ENCODE measurements around the gene SLC2A4RG.

Gene SLC2A4RG

GRCh38 chr20:63765082-63765873 is 25.7 kb downstream of the SLC2A4RG start:
- Histone ChIP-seq H3K4me3 (no peak overlapping the region), H3K9ac (ENCODE audit: insufficient read length) (no peak overlapping the region), H3K36me3 (ENCODE audit: insufficient read depth, low read length) (no peaks in the 10 kb centered on the region), H3K9me3 (ENCODE audit: low read depth, low read length) (no peaks in the 10 kb centered on the region), H3K27ac (no peak overlapping the region)
- no peak for DNase-seq (ENCODE audit: low read depth, low spot score)
- TF ChIP-seq POLR2AphosphoS5 (IDR thresholded peaks at IDR 0.05; ENCODE audit: borderline replicate concordance, low read depth, low read length) (no peak), FOXP2 (optimal IDR thresholded peaks at IDR 0.05; ENCODE audit: control extremely low read depth, extremely low read length, insufficient read depth) (no peak), EZH2 (IDR thresholded peaks at IDR 0.05) (no peak)

- no peak overlapping the region for H3K27ac ChIP-seq
- no peak overlapping the region for H3K9ac ChIP-seq (ENCODE audit: insufficient read length)
- no peak overlapping the region for H3K4me3 ChIP-seq
- DNase-seq (ENCODE audit: low read depth, low spot score) = no peak
- H3K9me3 ChIP-seq (ENCODE audit: low read depth, low read length) = no peaks in the 10 kb centered on the region
- H3K36me3 ChIP-seq (ENCODE audit: insufficient read depth, low read length) = no peaks in the 10 kb centered on the region
- TF ChIP-seq FOXP2 (optimal IDR thresholded peaks at IDR 0.05; ENCODE audit: control extremely low read depth, extremely low read length, insufficient read depth) (no peak), EZH2 (IDR thresholded peaks at IDR 0.05) (no peak), POLR2AphosphoS5 (IDR thresholded peaks at IDR 0.05; ENCODE audit: borderline replicate concordance, low read depth, low read length) (no peak)
Observed at GRCh38 chr20:63765902-63766301, 26.3 kb downstream of the SLC2A4RG start.

- no peaks in the 10 kb centered on the region for H3K9me3 ChIP-seq (ENCODE audit: low read depth, low read length)
- no peak overlapping the region for H3K4me3 ChIP-seq
- no peak for TF ChIP-seq EZH2 (IDR thresholded peaks at IDR 0.05)
- no peak for DNase-seq (ENCODE audit: low read depth, low spot score)
- no peak overlapping the region for H3K9ac ChIP-seq (ENCODE audit: insufficient read length)
- H3K27ac ChIP-seq = no peak overlapping the region
- no peaks in the 10 kb centered on the region for H3K36me3 ChIP-seq (ENCODE audit: insufficient read depth, low read length)
Observed at GRCh38 chr20:63766695-63767426, 27.3 kb downstream of the SLC2A4RG start.

- Histone ChIP-seq H3K27ac (no peak overlapping the region), H3K4me3 (no peak overlapping the region), H3K9me3 (ENCODE audit: low read depth, low read length) (no peaks in the 10 kb centered on the region), H3K9ac (ENCODE audit: insufficient read length) (no peak overlapping the region), H3K36me3 (ENCODE audit: insufficient read depth, low read length) (no peaks in the 10 kb centered on the region)
- TF ChIP-seq POLR2AphosphoS5 (IDR thresholded peaks at IDR 0.05; ENCODE audit: borderline replicate concordance, low read depth, low read length) = no peak
- no peak for TF ChIP-seq FOXP2 (optimal IDR thresholded peaks at IDR 0.05; ENCODE audit: control extremely low read depth, extremely low read length, insufficient read depth)
- no peak for TF ChIP-seq EZH2 (IDR thresholded peaks at IDR 0.05)
- no peak for DNase-seq (ENCODE audit: low read depth, low spot score)
Observed at GRCh38 chr20:63767456-63767855, 27.9 kb downstream of the SLC2A4RG start.

- no peaks in the 10 kb centered on the region for H3K9me3 ChIP-seq (ENCODE audit: low read depth, low read length)
- no peaks in the 10 kb centered on the region for H3K36me3 ChIP-seq (ENCODE audit: insufficient read depth, low read length)
- no peak for DNase-seq (ENCODE audit: low read depth, low spot score)
- no peak overlapping the region for H3K9ac ChIP-seq (ENCODE audit: insufficient read length)
- H3K4me3 ChIP-seq = no peak overlapping the region
- TF ChIP-seq FOXP2 (optimal IDR thresholded peaks at IDR 0.05; ENCODE audit: control extremely low read depth, extremely low read length, insufficient read depth) = no peak
- no peak for TF ChIP-seq EZH2 (IDR thresholded peaks at IDR 0.05)
- TF ChIP-seq POLR2AphosphoS5 (IDR thresholded peaks at IDR 0.05; ENCODE audit: borderline replicate concordance, low read depth, low read length) = no peak
- H3K27ac ChIP-seq = no peak overlapping the region
Observed at GRCh38 chr20:63767886-63768285, 28.3 kb downstream of the SLC2A4RG start.

- no peaks in the 10 kb centered on the region for H3K9me3 ChIP-seq (ENCODE audit: low read depth, low read length)
- H3K4me3 ChIP-seq = no peak overlapping the region
- no peak for DNase-seq (ENCODE audit: low read depth, low spot score)
- no peaks in the 10 kb centered on the region for H3K36me3 ChIP-seq (ENCODE audit: insufficient read depth, low read length)
- no peak for TF ChIP-seq EZH2 (IDR thresholded peaks at IDR 0.05)
- no peak for TF ChIP-seq POLR2AphosphoS5 (IDR thresholded peaks at IDR 0.05; ENCODE audit: borderline replicate concordance, low read depth, low read length)
- no peak for TF ChIP-seq FOXP2 (optimal IDR thresholded peaks at IDR 0.05; ENCODE audit: control extremely low read depth, extremely low read length, insufficient read depth)
- no peak overlapping the region for H3K9ac ChIP-seq (ENCODE audit: insufficient read length)
- no peak overlapping the region for H3K27ac ChIP-seq
Observed at GRCh38 chr20:63768591-63769515, 29.3 kb downstream of the SLC2A4RG start.

GRCh38 chr20:63769891-63770474 is 30.4 kb downstream of the SLC2A4RG start:
- no peak for TF ChIP-seq POLR2AphosphoS5 (IDR thresholded peaks at IDR 0.05; ENCODE audit: borderline replicate concordance, low read depth, low read length)
- no peak for TF ChIP-seq FOXP2 (optimal IDR thresholded peaks at IDR 0.05; ENCODE audit: control extremely low read depth, extremely low read length, insufficient read depth)
- no peak for TF ChIP-seq EZH2 (IDR thresholded peaks at IDR 0.05)
- Histone ChIP-seq H3K9ac (ENCODE audit: insufficient read length) (no peak overlapping the region), H3K4me3 (no peak overlapping the region), H3K9me3 (ENCODE audit: low read depth, low read length) (no peaks in the 10 kb centered on the region), H3K36me3 (ENCODE audit: insufficient read depth, low read length) (no peaks in the 10 kb centered on the region), H3K27ac (no peak overlapping the region)
- no peak for DNase-seq (ENCODE audit: low read depth, low spot score)

Data from SK-N-MC (cell line).